ENCODE results near the gene ZFPM1.
"Not testable (repeated sequence)": the region's sequence is repeated elsewhere in the genome, so short reads cannot be mapped to it uniquely, and the experiment has no call there.

ZFPM1 gene

GRCh38 chr16:88453217-88453531 lies at the start of gene ZFPM1:
Gene ZFPM1, plus strand, starts transcription at chr16:88453280. Its CDS starts 359 bp downstream, at chr16:88453639.
- DNase-seq, result no peak

- DNase-seq, result no peak
These were observed 49.1 kb upstream of the ZFPM1 start for GRCh38 chr16:88403794-88404581.

GRCh38 chr16:88404769-88405168 lies 48.3 kb upstream of the ZFPM1 start:
- DNase-seq, result no peak

DNA sequence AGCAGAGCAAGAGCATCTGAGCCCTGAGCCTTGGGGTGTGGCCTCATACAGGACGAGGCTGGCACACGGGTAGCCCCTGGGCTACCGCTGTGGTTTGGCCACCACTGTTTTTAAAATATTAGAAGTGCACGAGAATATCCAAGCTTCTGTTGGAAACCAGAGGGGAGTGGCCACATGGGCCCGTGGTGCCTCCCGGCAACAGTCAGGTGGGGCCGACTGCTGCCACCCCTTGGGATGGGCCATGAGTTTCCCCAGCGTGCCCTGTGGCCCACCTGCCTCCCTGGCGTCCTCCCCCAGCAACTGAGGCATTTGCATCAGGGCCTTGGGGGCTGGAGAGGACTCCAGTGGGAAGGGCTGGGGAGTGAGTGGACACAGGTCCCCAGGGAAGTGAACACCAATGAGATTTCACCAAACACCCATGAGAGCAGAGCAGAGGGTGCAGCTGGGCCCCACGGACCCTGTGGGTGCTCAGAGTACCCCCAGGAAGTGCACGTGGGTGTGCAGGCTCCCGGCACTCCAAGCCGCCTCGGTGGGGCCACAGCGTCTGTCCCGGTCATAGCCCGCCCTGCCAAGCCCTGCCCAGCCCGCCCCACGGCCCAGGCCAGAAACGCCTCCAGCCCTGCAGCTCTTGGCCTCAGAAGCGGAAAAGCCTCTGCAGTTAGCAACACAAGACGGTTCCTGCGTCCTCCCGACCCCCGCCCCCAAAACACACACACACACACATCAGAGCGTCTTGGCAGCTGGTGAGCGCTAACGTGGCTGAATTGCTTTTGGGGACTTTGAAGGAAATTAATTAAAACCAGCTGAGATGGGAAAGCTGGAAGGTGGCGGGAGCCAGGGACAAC lies 47.6 kb upstream of the ZFPM1 start:
- DNase-seq, result no peak

GRCh38 chr16:88406096-88407041 lies 46.7 kb upstream of the ZFPM1 start:
- DNase-seq, result no peak

DNA sequence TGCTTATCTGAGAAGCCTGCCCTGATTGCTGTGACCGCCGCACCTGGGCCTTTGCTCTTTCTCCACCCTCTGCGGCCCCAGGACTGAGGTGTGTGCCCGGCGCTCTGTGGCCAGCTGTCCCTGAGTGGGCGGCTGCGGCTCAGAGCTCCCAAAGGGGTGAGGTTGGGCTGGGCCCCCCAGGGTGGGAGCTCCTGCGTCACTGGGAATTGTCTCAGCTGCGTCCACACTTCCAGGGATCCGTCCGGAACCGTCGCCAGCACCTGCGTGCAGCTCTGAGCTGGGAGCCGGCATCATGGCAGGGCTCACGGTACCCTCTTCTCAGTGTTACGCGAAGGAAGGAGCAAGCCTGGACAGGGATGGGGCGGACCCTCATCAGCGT lies 46.0 kb upstream of the ZFPM1 start:
- no peak for DNase-seq

GRCh38 chr16:88407807-88408206 lies 45.3 kb upstream of the ZFPM1 start:
- DNase-seq, result no peak

GRCh38 chr16:88408561-88409142 lies 44.4 kb upstream of the ZFPM1 start:
- DNase-seq, result no peak

GRCh38 chr16:88409296-88410065 lies 43.6 kb upstream of the ZFPM1 start:
- DNase-seq, result no peak

DNA sequence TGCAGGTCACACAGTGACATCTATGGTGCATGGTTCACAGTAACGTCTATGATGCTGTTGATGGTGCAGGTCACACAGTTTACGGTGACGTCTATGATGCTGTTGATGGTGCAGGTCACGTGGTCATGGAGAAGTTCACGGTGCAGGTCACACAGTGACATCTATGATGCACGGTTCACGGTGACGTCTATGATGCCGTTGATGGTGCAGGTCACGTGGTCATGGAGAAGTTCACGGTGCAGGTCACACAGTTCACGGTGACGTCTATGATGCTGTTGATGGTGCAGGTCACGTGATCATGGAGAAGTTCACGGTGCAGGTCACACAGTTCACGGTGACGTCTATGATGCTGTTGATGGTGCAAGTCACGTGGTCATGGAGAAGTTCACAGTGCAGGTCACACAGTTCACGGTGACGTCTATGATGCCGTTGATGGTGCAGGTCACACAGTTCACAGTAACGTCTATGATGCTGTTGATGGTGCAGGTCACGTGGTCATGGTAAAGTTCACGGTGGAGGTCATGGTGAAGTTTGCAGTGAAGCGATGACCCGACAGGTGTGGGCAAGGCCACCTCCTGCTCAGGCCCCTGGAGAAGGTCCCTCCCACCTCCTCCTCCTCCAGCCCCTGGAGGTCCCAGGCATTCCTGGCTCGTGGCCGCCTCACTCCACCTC lies 42.6 kb upstream of the ZFPM1 start:
- not testable (repeated sequence) for DNase-seq

DNA sequence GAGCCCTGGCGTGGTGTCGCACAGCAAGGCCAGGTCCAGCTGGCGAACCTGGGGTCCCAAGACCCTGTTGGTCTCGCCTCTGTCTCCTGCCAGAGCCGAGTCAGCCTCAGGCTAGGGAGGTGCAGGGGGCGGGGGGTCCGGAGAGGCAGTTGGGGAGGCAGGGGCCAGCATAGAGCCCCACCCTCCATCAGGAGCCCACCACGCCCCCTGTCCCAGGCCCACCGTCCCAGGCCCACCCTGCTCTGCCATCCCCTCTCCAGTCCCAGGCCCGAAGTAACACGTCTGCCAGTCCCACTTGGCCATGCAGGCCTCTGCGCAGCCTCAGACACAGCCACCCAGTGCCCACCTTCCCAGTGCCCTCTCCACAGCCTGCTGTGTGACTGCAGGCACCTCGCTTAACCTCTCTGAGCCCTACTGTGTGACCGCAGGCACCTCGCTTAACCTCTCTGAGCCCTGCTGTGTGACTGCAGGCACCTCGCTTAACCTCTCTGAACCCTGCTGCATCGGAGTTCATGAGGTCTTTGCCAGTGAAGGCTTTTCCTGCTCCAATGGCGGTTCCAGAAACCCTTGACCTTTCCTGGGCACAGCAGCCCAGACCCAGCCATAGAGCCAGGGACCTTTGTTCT lies 41.0 kb upstream of the ZFPM1 start:
- no peak for DNase-seq

DNA sequence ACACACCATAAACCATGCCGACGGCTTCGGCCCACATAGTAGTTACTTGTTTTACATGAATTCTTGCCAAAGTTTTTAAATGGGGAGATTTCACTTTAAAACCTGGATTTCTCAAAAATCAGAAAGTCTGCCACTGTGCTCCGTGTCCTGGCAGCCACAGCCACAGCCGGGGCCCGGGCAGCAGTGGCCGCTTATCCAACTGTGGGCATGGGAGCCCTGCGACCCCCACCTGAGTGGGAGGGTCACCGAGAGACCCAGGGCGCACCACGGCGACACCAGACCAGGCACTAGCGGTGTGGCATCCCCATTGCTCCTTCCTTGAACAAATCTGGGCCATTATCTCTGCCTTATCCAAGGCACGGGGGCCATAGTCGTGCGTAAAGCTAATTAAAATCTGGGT lies 40.3 kb upstream of the ZFPM1 start:
- DNase-seq, result no peak

- DNase-seq, result no peak
These were observed 39.8 kb upstream of the ZFPM1 start for GRCh38 chr16:88413231-88413630.

- DNase-seq, result no peak
These were observed 39.4 kb upstream of the ZFPM1 start for GRCh38 chr16:88413631-88414030.

DNA sequence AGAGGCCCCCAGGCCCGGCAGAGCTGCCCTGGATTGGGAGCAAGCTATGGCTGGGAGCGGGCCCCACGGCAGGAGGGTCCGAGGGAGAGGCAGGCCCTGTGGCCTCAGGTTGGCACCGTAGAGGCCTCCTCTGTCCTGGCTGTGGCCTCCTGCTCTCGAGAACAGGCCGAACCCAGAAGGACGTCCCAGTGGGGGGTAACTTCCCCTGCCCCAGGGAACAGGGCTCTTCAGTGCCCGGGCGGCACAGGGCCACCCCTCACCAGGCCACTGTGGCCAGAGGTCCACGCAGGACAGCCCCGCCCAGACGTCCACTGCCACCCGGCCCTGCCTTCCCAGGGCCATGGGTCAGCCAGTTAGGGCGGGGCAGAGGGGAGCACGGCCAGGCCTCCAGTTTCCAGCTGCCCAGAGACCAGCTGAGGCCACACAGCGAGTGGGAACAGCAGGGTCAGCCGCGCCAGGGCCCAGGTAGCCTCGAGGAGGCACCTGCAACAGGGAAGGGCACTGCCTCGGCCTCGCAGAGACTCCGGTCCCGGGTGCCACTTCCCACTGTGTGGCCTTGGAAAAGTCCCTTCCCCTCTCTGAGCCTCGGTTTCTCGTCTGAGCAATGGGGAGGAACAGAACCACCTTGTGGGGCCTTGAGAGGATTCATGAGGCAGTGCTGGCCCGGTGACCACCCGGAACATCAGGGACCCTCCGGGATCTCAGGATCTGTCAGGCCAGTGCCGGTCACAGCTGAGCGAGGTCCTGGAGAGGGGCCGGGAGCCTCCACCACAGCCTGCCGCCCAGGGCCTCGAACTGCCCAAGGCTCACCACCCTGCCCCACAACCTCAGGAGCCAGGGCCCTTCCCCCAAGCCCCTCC lies 38.3 kb upstream of the ZFPM1 start:
- DNase-seq, result no peak

DNA sequence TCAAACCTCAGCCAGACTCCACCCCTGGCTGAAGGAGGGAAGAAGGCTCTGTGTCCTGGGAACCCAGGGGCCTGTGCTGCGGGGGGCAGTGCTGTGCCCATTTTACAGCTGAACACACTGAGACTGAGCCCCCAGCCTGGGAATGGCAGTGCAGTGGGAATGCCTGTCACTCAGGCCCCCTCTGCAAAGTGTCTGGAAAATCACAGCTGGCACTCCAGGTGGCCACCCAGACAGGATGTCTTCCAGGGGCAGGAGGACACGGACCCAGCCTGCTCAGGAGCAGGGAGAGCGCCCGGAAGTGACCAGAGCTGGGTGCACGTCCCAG lies 37.7 kb upstream of the ZFPM1 start:
- no peak for DNase-seq

- DNase-seq, result no peak
These were observed 37.3 kb upstream of the ZFPM1 start for GRCh38 chr16:88415713-88416323.

GRCh38 chr16:88416686-88417085 lies 36.4 kb upstream of the ZFPM1 start:
- no peak for DNase-seq

- no peak for DNase-seq
These were observed 35.2 kb upstream of the ZFPM1 start for GRCh38 chr16:88417684-88418476.
